ENCODE measurements around the gene SLC25A26.
A peak's percentile ranks its signal among the peaks of the same experiment; 100 is the strongest.
"Not testable (repeated sequence)": the region's sequence is repeated elsewhere in the genome, so short reads cannot be mapped to it uniquely, and the experiment has no call there.

Gene SLC25A26, protein sequence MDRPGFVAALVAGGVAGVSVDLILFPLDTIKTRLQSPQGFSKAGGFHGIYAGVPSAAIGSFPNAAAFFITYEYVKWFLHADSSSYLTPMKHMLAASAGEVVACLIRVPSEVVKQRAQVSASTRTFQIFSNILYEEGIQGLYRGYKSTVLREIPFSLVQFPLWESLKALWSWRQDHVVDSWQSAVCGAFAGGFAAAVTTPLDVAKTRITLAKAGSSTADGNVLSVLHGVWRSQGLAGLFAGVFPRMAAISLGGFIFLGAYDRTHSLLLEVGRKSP

DNA sequence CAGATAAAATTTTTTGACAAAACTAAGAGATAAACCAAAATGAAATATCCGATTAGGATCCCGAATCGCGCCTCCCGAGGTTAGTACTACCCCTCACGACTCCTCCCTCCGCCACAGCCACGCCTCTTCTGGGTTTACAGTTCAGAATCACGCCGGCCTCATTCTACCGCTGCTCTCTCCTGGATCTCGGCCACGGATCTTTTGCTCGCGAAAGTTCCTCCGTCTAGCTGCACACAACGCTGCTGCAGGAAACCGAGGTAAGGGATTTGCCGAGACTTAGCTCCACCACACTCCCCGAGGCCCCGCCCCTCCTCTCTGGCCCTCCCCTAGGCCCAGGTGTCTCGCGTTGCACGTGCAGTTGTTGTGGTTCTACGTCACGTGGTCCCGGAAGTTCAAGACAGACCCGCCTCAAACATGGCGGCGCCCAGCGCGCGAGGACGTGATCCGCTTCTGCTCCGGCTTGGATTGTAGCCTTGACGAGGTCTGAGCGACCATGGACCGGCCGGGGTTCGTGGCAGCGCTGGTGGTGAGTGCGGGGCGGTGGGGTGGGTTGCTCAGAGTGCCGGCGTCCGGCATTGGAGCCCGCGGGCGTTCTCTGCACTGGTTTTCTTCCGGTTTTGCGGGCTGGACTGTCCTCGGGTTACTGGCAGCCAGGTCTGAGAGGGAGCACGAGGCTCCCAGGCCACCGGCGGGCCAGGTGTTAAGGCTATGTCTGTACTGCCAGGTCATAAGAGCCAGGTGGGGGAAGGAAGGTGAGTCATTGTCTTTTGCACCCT, at the start of gene SLC25A26:
Gene SLC25A26 (plus strand): TSS at position 400 of the 776 bp plus-strand sequence. CDS start 94 bp downstream, at position 494.
- DNase-seq, result peak; percentile 93

DNA sequence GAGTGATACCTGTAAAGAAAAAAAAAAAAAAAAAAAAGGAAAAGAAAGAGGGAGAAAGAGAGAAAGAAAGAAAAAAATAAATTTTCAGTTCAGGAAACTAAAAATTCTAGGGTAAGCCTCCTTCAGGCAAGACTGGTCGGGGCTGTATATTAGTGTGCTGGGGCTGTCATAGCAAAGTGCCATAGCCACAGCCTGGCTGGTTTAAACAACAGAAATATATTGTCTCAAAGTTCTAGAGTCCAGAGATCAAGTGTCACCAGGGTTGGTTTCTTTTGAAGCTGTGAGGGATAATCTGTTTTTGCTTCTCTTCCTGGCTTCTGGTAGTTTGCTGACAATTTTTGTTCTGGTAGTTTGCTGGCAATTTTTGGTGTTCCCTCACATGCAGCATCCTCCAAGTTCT, 48.4 kb upstream of the SLC25A26 start:
- no peak for DNase-seq

DNA sequence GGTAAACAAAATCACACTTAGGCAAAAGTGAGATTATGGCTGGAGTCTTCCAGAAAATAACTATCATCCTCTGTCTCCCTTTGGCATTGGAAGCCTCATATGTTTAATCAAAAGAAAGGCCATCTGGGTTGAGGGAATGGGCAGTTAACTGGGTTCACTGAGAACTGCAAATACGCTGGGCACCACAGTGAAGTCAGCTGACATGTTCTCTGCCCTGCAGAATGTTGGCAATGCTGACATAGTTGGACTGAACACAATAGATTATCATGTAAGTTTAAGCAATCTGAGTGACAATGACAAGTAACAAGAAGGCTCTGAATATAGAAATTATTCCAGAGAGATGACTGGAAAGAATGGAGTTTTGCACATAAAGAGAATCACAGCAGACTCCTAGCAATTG, 43.8 kb upstream of the SLC25A26 start:
- DNase-seq, result no peak

DNA sequence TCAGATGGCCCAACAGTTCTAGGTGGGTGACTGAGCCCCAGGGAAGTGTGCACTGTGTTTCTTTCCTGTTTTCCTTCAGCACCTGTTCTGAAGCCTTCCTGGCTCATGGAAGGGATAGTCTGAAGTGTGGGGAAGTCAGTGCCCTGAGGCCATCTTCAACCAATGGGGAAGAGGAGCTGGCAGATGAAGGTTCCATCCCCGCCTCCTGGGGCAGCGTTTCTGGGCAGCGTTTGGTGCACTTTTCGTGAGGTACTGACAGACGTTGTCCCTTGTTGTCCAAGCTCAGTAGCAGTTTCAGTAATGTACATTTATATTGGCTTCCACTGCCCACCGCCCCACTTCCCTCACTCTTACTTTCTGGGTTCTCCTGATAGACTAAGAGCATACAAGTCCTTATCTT, 42.6 kb upstream of the SLC25A26 start:
- no peak for DNase-seq

DNA sequence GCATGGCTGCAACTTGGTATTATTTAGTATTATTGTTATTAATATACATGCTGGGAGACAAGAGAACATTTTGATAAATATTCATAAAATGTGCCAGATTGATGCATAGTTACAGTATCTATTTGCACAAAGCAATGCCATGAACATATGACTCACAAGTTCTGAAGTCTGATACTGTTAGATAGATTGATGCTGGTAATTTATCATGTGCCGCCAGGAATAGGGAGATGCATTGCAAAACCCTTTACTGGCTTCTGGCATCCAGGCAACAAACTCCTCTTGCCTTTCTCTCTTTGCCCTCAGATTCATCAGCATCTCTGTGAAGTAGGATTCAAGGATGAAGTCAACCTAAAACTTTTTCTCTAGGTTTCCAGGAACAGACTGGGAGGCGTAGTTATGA, 41.0 kb upstream of the SLC25A26 start:
- DNase-seq, result no peak

DNA sequence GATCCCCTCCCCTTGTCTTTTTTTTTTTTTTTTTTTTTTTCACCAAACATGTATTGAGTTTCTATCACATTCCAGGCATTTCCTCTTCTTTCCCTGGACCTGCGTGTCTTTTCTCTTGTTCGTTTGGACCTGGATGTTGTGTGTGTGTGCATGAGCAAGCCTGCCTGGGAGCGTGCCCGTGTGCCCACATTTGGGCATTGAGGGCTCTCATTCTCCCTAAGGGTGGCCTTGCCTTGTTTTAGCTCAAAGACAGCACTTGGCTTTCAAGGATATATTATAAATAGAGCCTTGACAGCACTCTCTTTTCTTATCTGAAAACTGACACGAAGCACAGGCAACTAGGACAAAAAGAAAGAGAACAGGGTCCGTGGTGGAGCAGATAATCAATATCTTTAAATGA, 39.0 kb upstream of the SLC25A26 start:
- DNase-seq, result no peak

DNA sequence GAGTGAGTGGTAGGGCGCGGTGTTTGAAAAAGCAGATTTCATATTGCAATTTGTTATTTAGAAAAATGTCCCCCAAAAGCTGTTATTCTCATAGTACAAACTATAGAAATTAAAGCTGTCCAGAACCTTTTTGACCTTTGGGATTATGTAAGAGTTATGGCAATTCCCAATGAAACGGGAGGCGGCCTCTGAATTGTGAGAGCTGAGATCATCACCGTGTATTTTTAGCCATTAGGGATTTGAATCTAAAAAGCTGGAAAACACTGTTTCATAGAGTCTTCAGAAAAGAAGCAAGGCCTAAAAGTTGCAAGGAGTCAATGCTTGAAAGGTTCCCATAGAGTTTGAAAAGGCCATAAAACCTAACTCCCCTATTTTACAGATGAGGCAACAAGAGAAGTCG, 38.6 kb upstream of the SLC25A26 start:
- DNase-seq, result no peak

DNA sequence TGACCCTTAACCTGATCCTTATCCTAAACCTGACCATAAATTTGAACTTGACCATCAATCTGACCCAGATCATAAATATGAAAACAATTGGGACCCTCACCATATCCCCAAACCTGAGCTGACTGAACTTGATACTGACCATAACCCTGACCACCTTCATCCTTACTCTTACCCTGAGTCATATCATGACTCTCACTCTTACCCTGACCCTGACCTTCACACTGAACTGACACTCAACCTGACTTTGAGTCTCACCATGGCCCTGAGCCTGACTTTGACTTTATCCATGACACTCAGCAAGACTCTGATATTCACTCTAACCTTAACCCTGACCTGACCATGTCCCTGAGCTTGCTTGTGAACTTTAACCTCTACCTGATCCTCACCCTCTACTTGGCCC, 34.3 kb upstream of the SLC25A26 start:
- DNase-seq, result no peak

DNA sequence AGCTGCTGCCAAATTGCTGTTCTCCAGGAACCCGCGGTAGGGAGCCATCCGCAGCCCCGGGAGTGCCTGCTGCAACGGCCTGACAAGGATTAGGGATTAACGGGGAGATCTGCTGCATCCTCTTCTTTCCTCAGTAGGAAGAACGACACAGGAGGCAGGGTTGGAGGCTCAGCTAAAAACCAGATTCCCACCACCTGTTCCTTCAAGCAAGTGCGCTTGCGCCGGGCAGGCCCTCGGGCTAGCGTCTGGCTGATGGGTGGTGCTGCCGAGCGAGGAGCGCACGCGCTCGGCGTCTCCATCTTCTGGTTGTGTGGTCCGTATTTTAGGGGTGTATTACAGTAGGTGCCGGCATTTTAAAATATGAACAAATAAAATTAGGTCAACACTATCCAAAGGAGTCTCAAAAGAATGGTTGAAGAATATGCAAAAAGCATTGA, 25.4 kb upstream of the SLC25A26 start:
- peak; percentile 81 for DNase-seq

DNA sequence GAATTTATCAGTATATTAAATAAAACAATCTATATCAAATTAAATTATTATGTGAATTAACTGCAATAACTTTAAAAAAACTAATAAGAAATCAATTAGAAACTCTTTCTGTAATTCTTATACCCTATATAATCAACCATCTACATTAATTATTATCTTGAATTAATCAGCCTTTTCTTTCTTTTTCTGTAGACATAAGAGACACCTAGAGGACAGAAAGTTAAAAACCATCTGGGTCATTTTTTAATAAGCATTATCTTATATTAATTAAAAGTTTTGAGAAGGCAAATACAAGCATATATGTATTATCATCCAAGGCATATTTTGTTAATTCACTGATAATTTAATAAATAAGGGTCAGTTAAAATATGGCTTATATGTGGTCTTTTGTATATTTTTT, 24.2 kb upstream of the SLC25A26 start:
- no peak for DNase-seq

DNA sequence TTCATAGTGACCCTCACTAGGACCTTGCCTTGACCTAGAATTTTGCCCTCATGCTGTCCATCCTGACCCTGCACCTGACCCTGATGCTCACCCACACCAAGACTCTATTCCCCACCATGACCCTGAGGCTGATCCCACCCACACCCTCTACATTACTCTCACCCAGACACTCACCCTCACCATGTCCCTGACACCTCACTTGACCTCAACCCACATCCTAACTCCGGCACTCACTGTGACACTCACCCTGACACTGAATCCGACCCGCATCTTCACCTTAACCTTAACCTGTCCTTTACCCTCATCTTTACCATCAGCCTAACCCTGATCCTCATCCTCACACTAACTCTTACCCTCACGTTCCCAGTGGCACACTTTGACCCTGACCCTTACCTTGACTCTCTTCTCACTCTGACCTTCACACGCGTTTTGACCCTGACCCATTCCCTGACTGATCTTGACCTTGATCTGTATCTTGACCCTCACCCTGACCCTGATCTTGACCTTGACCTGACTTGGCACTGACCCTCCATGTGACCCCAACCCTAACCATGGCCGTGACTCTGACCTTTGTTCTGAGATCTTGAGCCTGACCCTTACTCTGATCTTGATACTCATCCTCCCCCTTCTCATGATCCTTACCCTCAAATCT, 22.2 kb upstream of the SLC25A26 start:
- no peak for DNase-seq

DNA sequence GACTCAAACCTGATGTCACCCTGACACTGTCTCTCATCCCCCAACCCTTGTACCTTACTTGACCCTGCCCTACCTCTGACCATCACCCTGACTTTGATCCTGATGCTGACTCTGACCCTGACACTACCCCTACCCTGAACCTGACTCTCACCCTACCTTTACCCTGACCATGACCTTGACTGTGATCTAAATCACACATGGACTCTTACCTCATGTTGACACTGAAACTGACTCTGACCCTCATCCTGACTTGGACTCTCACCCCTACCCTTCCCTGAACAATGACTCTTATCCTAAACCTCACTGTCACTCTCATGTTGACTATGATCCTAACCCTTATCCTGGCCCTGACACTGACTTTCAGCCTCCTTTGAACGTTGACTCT, 21.7 kb upstream of the SLC25A26 start:
- DNase-seq, result no peak

DNA sequence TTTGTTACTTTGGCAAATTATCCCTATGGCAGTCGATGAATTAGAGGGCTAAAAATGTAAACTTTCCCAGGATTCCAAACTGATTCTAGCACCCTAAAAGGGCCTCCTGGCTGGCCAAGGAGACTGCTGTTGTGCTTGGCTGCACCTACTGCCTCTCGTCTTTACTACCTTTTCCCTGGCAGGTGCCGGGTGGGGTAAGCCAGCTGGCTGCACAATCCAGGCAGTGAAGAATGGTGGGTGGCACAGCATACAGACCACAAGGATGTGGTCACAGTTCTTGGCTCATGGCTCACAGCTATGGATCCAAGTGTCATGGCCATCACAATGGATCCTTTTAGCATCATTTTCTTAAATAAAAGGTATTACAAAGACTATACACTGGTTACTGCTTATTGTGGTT, 20.7 kb upstream of the SLC25A26 start:
- peak; percentile 11 for DNase-seq

DNA sequence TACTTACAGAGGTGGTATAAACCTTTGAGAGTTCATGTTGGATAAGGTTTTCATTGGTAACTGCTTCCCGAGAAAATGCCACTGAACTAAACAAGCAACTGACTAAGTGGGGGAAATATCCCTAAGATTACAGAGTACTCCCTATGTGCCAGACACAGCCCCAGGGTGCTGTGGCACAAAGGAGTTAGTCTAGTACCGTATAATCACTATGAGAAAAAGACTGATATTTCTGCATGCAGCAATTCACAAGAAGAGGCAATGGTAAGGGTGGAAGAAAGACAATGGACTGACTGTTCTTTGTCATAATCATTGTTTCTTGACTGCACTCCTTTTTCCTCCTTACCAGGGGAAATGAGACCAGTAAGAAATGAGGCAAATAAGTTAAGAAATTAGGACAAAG, 20.0 kb upstream of the SLC25A26 start:
- peak; percentile 6 for DNase-seq

DNA sequence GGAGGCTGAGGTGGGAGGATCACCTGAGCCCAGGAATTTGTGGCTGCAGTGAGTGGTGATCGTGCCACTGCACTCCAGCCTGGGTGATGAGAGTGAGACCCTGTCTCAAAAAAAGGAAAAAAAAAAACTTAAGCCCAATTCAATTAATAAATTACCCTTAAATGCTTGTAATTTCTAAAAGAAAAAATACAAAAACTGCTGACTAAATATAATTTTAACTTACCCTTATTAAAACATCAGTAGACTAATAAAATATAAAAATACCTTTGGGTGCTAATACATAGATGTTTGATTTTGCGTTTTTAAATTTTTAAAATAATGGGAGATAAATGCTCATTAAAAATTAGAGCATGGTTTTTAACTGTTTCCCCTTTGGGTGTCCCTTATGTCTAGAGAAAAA, 17.5 kb upstream of the SLC25A26 start:
- no peak for DNase-seq

DNA sequence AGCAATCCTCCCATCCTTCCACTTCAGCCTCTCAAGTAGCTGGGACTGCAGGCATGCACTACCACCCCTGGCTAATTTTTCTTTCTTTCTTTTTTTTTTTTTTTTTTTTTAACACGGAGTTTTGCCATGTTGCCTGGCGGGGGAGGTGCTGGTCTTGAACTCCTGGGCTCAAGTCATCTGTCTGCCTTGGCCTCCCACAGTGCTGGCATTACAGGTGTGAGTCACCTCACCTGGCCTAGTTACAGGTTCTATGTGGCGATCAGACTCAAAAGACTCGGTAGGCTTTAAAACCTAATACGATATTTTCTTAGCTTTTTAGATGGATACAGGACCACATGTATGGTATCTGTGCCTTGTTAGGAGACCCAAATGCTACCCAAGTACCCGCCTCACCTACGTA, 14.0 kb upstream of the SLC25A26 start:
- DNase-seq, result no peak

DNA sequence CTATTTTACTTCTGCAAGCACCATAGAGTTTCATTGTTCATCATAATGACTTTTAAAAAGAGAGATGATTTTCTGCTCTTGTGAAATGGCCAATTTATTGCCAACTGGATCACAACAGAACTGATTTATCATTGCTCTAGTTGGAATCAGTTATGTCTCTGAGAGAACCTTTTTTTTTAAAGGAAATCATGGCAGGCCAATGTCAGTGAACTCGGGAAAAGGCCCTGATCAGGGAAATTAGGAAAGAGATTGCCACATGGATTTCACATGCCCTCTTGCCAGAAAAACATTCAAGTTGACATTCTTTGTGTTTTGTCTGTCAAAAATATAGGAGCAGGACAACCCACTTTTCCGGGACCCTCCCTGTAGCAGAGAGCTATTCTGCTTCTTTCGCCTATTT, 12.6 kb upstream of the SLC25A26 start:
- DNase-seq, result no peak

DNA sequence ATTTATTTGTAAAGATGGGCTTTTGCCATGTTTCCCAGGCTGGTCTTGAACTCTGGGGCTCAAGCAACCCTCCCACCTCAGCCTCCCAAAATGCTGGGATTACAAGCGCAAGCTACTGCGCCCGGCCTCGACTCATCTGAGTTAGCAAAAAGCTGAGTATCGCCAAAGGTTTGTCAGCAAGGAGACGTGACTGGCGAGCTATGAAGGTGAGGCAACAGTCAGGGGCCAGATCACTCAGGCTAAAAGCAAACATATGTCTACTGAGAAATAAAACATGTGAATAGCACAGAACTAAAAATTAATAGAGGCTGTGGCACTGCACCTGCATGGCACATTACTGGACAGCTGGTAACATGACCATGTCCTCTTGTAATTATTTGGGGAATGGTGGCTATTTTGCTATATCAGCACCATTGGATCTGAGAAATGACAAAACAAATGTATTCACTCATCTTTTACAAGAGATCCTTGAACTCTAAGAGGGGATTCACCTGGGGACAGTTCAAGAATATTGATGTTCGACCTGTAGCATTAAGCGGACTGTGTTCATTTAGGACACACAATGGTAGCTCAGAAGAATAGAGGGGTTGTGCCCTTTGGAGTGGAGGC, 10.0 kb upstream of the SLC25A26 start:
- DNase-seq, result no peak

DNA sequence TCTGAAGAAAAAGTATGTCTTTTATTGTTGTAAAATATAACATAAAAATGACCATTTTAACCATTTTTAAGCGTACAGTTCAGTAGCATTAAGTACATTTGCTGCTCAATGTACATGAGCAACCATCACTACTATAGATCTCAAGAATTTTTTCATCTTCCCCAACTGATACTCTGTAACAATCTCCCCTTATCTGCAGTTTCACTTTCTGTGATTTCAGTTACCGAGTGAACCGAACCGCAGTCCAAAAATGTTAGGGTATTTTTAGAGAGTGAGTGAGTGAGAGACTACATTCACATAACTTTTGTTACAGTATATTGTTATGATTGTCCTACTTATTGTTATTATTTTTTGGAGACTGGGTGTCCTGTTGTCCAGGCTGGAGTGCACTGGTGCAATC, 9.0 kb upstream of the SLC25A26 start:
- DNase-seq, result no peak

DNA sequence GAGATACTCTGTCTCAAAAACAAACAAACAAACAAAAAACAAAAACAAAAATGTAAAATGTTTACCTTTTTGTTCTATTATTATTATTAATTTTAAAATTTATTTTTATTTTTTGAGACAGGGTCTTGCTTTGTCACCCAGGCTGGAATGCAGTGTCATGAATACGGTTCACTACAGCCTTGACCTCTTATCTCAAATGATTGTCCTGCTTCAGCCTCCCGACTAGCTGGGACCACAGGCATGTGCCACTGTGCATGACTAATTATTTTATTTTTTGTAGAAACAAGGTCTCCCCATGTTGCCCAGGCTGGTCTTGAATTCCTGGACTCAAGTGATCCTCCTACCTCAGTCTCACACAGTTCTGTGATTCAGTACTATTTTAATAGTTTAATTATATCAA, 5.7 kb upstream of the SLC25A26 start:
- no peak for DNase-seq

DNA sequence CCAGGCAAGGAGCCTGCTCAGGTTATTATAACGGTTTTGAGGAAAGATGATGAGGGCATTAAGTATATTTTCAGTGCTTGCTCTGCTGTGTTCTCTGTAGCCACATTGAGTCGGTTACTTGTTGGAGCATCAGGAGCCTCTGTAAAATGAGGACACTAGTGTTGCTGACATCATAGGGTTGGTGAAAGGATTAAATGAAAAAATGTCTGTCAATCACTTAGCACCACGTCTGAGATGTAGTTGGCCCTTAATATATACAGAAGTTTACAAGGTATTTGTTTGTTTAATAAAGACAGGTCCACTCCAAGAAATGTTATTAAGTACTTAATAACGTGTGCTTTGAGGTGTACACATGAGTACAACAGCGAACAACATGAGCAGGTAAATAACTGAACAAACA, 735 bp upstream of the SLC25A26 start:
- no peak for DNase-seq

DNA sequence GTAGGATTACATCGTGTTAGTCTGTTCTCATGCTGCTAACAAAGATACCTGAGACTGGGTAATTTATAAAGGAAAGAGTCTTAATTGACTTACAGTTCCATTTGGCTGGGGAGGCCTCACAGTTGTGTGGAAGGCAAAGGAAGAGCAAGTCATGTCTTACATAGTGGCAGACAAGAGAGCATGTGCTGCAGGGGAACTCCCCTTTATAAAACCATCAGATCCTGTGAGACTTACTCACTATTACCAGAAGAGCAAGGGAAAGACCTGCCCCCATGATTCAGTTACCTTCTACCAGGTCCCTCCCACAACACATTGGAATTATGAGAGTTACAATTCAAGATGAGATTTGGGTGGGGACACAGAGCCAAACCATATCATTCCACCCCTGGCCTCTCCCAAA, 3.4 kb downstream of the SLC25A26 start:
- DNase-seq, result no peak

DNA sequence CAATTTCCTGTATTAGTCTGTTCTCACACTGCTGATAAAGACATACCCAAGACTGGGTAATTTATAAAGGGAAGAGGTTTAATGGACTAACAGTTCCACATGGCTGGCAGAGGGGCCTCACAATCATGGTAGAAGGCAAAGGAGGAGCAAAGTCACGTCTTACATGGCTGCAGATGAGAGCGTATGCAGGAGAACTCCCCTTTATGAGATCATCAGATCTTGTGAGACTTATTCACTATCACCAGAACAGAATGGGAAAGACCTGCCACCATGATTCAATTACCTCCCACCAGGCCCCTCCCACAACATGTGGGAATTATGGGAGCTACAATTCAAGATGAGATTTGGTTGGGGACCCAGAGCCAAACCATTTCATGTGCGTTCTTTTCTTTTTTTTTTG, 5.3 kb downstream of the SLC25A26 start:
- DNase-seq, result not testable (repeated sequence)

DNA sequence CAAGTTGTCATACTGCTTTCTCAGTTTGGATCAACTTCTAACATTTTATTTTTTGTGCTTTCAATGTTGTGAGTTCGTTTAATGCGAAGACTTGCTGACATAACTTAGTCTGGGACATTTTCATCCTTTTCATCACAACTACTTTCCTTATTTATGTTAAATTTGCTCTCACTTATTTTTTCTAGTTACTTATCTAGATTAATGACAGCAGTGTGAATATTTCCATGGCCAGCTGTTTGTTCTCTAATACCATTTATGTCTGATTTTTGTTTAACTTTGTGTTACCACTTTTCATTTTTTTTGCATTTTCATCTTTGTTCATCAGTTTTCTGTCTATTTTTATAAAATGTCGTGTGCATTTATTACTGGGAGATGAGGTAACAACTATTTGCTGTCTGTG, 6.2 kb downstream of the SLC25A26 start:
- no peak for DNase-seq

All from NCI-H69 (cell line).